ENCODE measurements around the gene PFKL.

The PFKL gene

DNA sequence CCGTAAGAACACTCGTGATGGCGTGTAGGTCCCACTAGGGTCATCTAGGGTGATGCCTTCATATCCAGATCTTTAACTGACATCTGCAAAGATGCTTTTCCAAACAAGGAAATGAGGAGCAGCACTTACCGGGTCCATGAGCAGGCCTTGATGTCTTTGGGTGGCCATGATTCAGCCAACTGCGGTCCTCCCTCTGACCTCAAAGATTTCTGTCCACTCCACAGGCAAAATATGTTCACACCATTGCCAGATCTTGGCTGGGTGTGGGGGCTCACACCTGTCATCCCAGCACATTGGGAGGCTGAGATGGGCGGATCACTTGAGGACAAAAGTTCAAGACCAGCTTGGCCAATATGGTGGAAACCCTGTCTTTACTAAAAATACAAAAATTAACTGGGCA lies 71.7 kb downstream of the PFKL start:
- no peak for DNase-seq
- no peak overlapping the region for H3K9ac ChIP-seq (ENCODE audit: low read length)
- no peak overlapping the region for H2AFZ ChIP-seq (ENCODE audit: low read length)
- H3F3A ChIP-seq (ENCODE audit: insufficient read depth, low read length), result no peaks in the 10 kb centered on the region
- H3K9me2 ChIP-seq (replicated peaks; ENCODE audit: insufficient read depth, low read length), result no peaks in the 10 kb centered on the region
- no peak overlapping the region for H3K27ac ChIP-seq (ENCODE audit: low read length)
- TF ChIP-seq EZH2phosphoT487 (IDR thresholded peaks at IDR 0.05; ENCODE audit: low read length) (no peak), EZH2 (optimal IDR thresholded peaks at IDR 0.05; ENCODE audit: low read depth, low read length) (no peak)
- TF ChIP-seq, protein P1, sequence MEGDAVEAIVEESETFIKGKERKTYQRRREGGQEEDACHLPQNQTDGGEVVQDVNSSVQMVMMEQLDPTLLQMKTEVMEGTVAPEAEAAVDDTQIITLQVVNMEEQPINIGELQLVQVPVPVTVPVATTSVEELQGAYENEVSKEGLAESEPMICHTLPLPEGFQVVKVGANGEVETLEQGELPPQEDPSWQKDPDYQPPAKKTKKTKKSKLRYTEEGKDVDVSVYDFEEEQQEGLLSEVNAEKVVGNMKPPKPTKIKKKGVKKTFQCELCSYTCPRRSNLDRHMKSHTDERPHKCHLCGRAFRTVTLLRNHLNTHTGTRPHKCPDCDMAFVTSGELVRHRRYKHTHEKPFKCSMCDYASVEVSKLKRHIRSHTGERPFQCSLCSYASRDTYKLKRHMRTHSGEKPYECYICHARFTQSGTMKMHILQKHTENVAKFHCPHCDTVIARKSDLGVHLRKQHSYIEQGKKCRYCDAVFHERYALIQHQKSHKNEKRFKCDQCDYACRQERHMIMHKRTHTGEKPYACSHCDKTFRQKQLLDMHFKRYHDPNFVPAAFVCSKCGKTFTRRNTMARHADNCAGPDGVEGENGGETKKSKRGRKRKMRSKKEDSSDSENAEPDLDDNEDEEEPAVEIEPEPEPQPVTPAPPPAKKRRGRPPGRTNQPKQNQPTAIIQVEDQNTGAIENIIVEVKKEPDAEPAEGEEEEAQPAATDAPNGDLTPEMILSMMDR (IDR thresholded peaks at IDR 0.05; ENCODE audit: low read length), result no peak
- no peak overlapping the region for H3K4me2 ChIP-seq (ENCODE audit: low read depth, low read length)
- H3K79me2 ChIP-seq (ENCODE audit: low read length), result no peaks in the 10 kb centered on the region
- peaks cover 94% of the 10 kb centered on the region for H3K27me3 ChIP-seq (replicated peaks; ENCODE audit: insufficient read depth, low read length)
- no peaks in the 10 kb centered on the region for H3K36me3 ChIP-seq (replicated peaks; ENCODE audit: insufficient read depth, low read length)
- H3K4me1 ChIP-seq (ENCODE audit: low read length), result peaks cover 4% of the 10 kb centered on the region; the same call in 1 of the 2 replicates
- no peaks in the 10 kb centered on the region for H3K9me3 ChIP-seq (replicated peaks; ENCODE audit: insufficient read depth, low read length)
- no peak overlapping the region for H3K4me3 ChIP-seq (ENCODE audit: low read length)
- no peaks in the 10 kb centered on the region for H4K20me1 ChIP-seq (ENCODE audit: insufficient read depth, low read length)

DNA sequence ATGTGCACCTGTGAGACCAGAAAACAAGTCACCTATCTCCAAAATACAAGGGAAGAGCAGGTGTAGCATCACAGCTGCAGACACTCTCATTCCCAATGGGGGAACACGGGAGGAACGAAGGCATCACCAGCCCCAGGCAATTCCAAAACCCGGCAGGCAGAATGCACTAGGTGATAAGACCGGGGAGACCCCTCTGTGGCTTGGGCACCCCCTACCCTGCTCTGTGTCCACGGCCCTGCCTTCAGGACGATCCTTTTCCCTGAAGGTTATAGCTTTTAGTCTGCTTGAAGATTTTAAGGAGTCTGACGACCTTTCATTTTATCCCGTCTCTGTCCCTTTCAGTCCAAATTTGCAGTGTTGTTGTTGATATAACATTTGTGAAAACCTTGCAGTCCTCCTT lies 72.8 kb downstream of the PFKL start:
- Histone ChIP-seq H3K27me3 (replicated peaks; ENCODE audit: insufficient read depth, low read length) (peaks cover 94% of the 10 kb centered on the region), H3K4me2 (ENCODE audit: low read depth, low read length) (no peak overlapping the region), H3K79me2 (ENCODE audit: low read length) (no peaks in the 10 kb centered on the region), H3K36me3 (replicated peaks; ENCODE audit: insufficient read depth, low read length) (no peaks in the 10 kb centered on the region), H3K4me3 (ENCODE audit: low read length) (no peak overlapping the region), H3K9me3 (replicated peaks; ENCODE audit: insufficient read depth, low read length) (no peaks in the 10 kb centered on the region), H3K27ac (ENCODE audit: low read length) (no peak overlapping the region), H3F3A (ENCODE audit: insufficient read depth, low read length) (no peaks in the 10 kb centered on the region), H3K4me1 (ENCODE audit: low read length) (peaks cover 4% of the 10 kb centered on the region; the same call in 1 of the 2 replicates), H3K9ac (ENCODE audit: low read length) (no peak overlapping the region), H3K9me2 (replicated peaks; ENCODE audit: insufficient read depth, low read length) (no peaks in the 10 kb centered on the region), H4K20me1 (ENCODE audit: insufficient read depth, low read length) (no peaks in the 10 kb centered on the region), H2AFZ (ENCODE audit: low read length) (no peak overlapping the region)
- no peak for TF ChIP-seq EZH2phosphoT487 (IDR thresholded peaks at IDR 0.05; ENCODE audit: low read length)
- no peak for TF ChIP-seq EZH2 (optimal IDR thresholded peaks at IDR 0.05; ENCODE audit: low read depth, low read length)
- TF ChIP-seq, protein P1 (IDR thresholded peaks at IDR 0.05; ENCODE audit: low read length), result no peak
- no peak for DNase-seq

DNA sequence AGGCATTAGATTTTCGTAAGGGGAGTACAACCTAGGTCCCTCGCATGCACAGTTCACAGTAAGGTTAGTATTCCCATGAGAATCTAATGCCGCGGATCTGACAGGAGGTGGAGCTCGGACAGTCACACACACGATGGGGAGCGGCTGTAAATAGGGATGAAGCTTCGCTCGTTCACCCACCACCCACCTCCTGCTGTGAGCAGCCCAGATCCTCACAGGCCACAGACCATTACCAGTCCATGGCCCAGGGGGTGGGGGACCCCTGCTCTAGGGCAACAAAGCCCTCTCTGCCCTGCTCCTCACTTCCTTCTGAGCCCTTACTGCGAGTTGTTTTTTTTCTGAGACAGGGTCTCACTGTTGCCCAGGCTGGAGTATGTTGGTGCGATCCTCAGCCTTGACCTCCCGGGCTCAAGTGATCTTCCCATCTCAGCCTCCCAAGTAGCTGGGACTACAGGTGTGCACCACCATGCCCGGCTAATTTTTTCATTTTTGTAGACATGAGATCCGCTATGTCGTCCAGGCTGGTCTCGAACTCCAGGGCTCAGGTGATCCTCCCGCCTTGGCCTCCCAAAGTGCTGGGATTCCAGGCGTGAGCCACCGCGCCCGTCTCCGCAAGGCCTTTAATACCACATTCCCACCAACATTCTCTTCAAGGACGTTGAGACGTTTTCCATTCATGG lies 74.9 kb downstream of the PFKL start:
- no peaks in the 10 kb centered on the region for H3F3A ChIP-seq (ENCODE audit: insufficient read depth, low read length)
- peaks cover 98% of the 10 kb centered on the region for H3K27me3 ChIP-seq (replicated peaks; ENCODE audit: insufficient read depth, low read length)
- no peak overlapping the region for H3K4me2 ChIP-seq (ENCODE audit: low read depth, low read length)
- DNase-seq, result no peak
- no peaks in the 10 kb centered on the region for H3K9me2 ChIP-seq (replicated peaks; ENCODE audit: insufficient read depth, low read length)
- no peak overlapping the region for H2AFZ ChIP-seq (ENCODE audit: low read length)
- no peak overlapping the region for H3K4me3 ChIP-seq (ENCODE audit: low read length)
- no peaks in the 10 kb centered on the region for H3K9me3 ChIP-seq (replicated peaks; ENCODE audit: insufficient read depth, low read length)
- no peaks in the 10 kb centered on the region for H3K36me3 ChIP-seq (replicated peaks; ENCODE audit: insufficient read depth, low read length)
- no peaks in the 10 kb centered on the region for H3K79me2 ChIP-seq (ENCODE audit: low read length)
- no peaks in the 10 kb centered on the region for H4K20me1 ChIP-seq (ENCODE audit: insufficient read depth, low read length)
- H3K27ac ChIP-seq (ENCODE audit: low read length), result no peak overlapping the region
- TF ChIP-seq EZH2 (optimal IDR thresholded peaks at IDR 0.05; ENCODE audit: low read depth, low read length), result no peak
- H3K4me1 ChIP-seq (ENCODE audit: low read length), result peaks cover 4% of the 10 kb centered on the region; the same call in 1 of the 2 replicates
- no peak overlapping the region for H3K9ac ChIP-seq (ENCODE audit: low read length)

DNA sequence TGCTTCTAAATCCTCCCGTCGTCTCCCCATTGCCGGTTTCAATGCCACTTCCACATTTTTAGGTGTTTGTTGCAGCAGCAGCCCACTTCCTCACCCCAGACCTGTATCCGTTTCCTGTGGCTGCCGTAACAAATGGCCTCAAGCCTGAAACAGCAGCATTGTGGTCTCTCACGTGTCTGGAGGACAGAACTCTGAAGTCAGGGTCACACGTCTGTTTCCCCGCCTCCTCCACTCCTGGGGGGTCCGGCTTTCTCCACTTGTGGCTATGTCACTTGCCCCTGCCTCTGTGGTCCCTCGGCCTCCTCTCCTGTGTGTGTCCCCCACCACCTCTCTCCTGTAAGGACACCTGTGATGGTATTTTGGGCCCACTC lies 75.4 kb downstream of the PFKL start:
- no peak overlapping the region for H3K4me2 ChIP-seq (ENCODE audit: low read depth, low read length)
- TF ChIP-seq EZH2phosphoT487 (IDR thresholded peaks at IDR 0.05; ENCODE audit: low read length) (no peak), EZH2 (optimal IDR thresholded peaks at IDR 0.05; ENCODE audit: low read depth, low read length) (no peak)
- TF ChIP-seq, protein P1 (IDR thresholded peaks at IDR 0.05; ENCODE audit: low read length), result no peak
- no peaks in the 10 kb centered on the region for H3F3A ChIP-seq (ENCODE audit: insufficient read depth, low read length)
- H4K20me1 ChIP-seq (ENCODE audit: insufficient read depth, low read length), result no peaks in the 10 kb centered on the region
- H3K9me3 ChIP-seq (replicated peaks; ENCODE audit: insufficient read depth, low read length), result no peaks in the 10 kb centered on the region
- peaks cover 4% of the 10 kb centered on the region; the same call in 1 of the 2 replicates for H3K4me1 ChIP-seq (ENCODE audit: low read length)
- H3K4me3 ChIP-seq (ENCODE audit: low read length), result no peak overlapping the region
- H3K27ac ChIP-seq (ENCODE audit: low read length), result no peak overlapping the region
- no peak overlapping the region for H3K9ac ChIP-seq (ENCODE audit: low read length)
- DNase-seq, result no peak
- H3K9me2 ChIP-seq (replicated peaks; ENCODE audit: insufficient read depth, low read length), result no peaks in the 10 kb centered on the region
- no peak overlapping the region for H2AFZ ChIP-seq (ENCODE audit: low read length)
- no peaks in the 10 kb centered on the region for H3K79me2 ChIP-seq (ENCODE audit: low read length)
- H3K36me3 ChIP-seq (replicated peaks; ENCODE audit: insufficient read depth, low read length), result no peaks in the 10 kb centered on the region
- peaks cover 99% of the 10 kb centered on the region for H3K27me3 ChIP-seq (replicated peaks; ENCODE audit: insufficient read depth, low read length)

All from MM.1S (cell line).